GM23338 (cell line): ENCODE measurements around the gene C11orf21. TPM values are rescaled to one million over a fixed set of nuclear protein-coding genes. Genes with fewer than 3 reads are reported as not detected.

Source experiments
- ATAC-seq: fragments of 200-7000 bp; cut with Tn5 transposase; 3 replicates; pipeline ENCODE4 v1.9.1; 2020
- DNase-seq: peaks from one replicate; pipeline ENCODE4 v3.0.0-alpha.2; 2015; ENCODE audit warnings: low spot score
- H2AFZ ChIP-seq: fragments of 200-600 bp; sonication (generic); 2 replicates; pipeline ENCODE4 v1.8.0; 2016; ENCODE audit warnings: antibody characterized with exemption, mild to moderate bottlenecking, moderate library complexity
- H3F3A ChIP-seq: fragments of 200-600 bp; sonication (generic); replicated peaks from 2 replicates; pipeline ENCODE4 v1.8.0; 2017; ENCODE audit warnings: antibody characterized with exemption, mixed run types, low read depth
- H3K27ac ChIP-seq: fragments of 200-600 bp; sonication (generic); 2 replicates; pipeline ENCODE4 v1.6.1; 2016; ENCODE audit warnings: low read depth
- H3K27me3 ChIP-seq: fragments of 200-600 bp; sonication (generic); 2 replicates; pipeline ENCODE4 v1.8.0; 2016; ENCODE audit warnings: mild to moderate bottlenecking, mixed run types, moderate library complexity; ENCODE audit not compliant: insufficient read depth
- H3K36me3 ChIP-seq: fragments of 200-600 bp; sonication (generic); 2 replicates; pipeline ENCODE4 v1.8.0; 2016; ENCODE audit warnings: mild to moderate bottlenecking; ENCODE audit not compliant: insufficient read depth
- H3K4me1 ChIP-seq: fragments of 200-600 bp; sonication (generic); 2 replicates; pipeline ENCODE4 v1.8.0; 2016; ENCODE audit warnings: mild to moderate bottlenecking, moderate library complexity; ENCODE audit not compliant: insufficient read depth
- H3K4me2 ChIP-seq: fragments of 200-600 bp; sonication (generic); 2 replicates; pipeline ENCODE4 v1.7.1; 2017; ENCODE audit warnings: mixed run types
- H3K4me3 ChIP-seq: fragments of 200-600 bp; sonication (generic); 2 replicates; pipeline ENCODE4 v1.6.1; 2016; ENCODE audit warnings: mixed run types
- H3K79me2 ChIP-seq: fragments of 200-600 bp; sonication (generic); replicated peaks from 2 replicates; pipeline ENCODE4 v1.8.0; 2017; ENCODE audit warnings: mild to moderate bottlenecking; ENCODE audit not compliant: insufficient read depth
- H3K9me2 ChIP-seq: fragments of 200-600 bp; sonication (generic); 2 replicates; pipeline ENCODE4 v1.8.0; 2017; ENCODE audit not compliant: insufficient read depth
- H4K20me1 ChIP-seq: fragments of 200-600 bp; sonication (generic); replicated peaks from 2 replicates; pipeline ENCODE4 v1.8.0; 2017; ENCODE audit warnings: mild to moderate bottlenecking; ENCODE audit not compliant: insufficient read depth
- H3K27ac Mint-ChIP-seq: 2 replicates; pipeline ENCODE4 v1.8.0; 2020; ENCODE audit warnings: inconsistent platforms, mild to moderate bottlenecking, moderate library complexity, mixed read lengths
- H3K27me3 Mint-ChIP-seq: 3 replicates; pipeline ENCODE4 v1.8.0; 2022; ENCODE audit warnings: low read depth, mild to moderate bottlenecking, moderate library complexity, mixed read lengths, inconsistent platforms; ENCODE audit not compliant: insufficient read depth, poor library complexity
- H3K36me3 Mint-ChIP-seq: 3 replicates; pipeline ENCODE4 v1.8.0; 2021; ENCODE audit warnings: low read depth, mild to moderate bottlenecking, inconsistent platforms, moderate library complexity, mixed read lengths
- H3K4me1 Mint-ChIP-seq: 3 replicates; pipeline ENCODE4 v1.8.0; 2020; ENCODE audit warnings: mild to moderate bottlenecking, inconsistent platforms, mixed read lengths
- H3K4me3 Mint-ChIP-seq: 3 replicates; pipeline ENCODE4 v1.8.0; 2021; ENCODE audit warnings: moderate library complexity, mild to moderate bottlenecking, inconsistent platforms, mixed read lengths
- H3K9me3 Mint-ChIP-seq: 3 replicates; pipeline ENCODE4 v1.8.0; 2020; ENCODE audit warnings: moderate library complexity, mild to moderate bottlenecking, inconsistent platforms, mixed read lengths
- CREB1 ChIP-seq: fragments of 250-450 bp; sonication (Bioruptor Pico); IDR thresholded peaks from 2 replicates; pipeline ENCODE4 v1.5.0; 2020; ENCODE audit warnings: low read depth, mild to moderate bottlenecking, moderate library complexity
- ETS1 ChIP-seq: IDR thresholded peaks from 2 replicates; pipeline ENCODE4 v1.6.1; 2016; ENCODE audit warnings: antibody characterized with exemption
- JUNB ChIP-seq: IDR thresholded peaks from one replicate; pipeline ENCODE4 v1.6.1; 2016; ENCODE audit warnings: antibody characterized with exemption; ENCODE audit not compliant: unreplicated experiment
- STAT1 ChIP-seq: IDR thresholded peaks from one replicate; pipeline ENCODE4 v1.6.1; 2016; ENCODE audit warnings: antibody characterized with exemption; ENCODE audit not compliant: unreplicated experiment
- ZNF114 ChIP-seq: fragments of 250-450 bp; sonication (Bioruptor Pico); IDR thresholded peaks from 2 replicates; pipeline ENCODE4 v1.5.0; 2020; ENCODE audit warnings: mild to moderate bottlenecking, moderate library complexity
- ZNF331 ChIP-seq: fragments of 250-450 bp; sonication (Bioruptor Pico); IDR thresholded peaks from 2 replicates; pipeline ENCODE4 v1.5.0; 2020; ENCODE audit warnings: low read depth, mild to moderate bottlenecking, moderate library complexity
- polyA plus RNA-seq: library from polyadenylated mRNA; unstranded; fragments of >200 nt; fragmentation: Nextera tagmentation; extraction: Ambion mirVana; gene quantifications from 2 replicates; pipeline ENCODE4 v1.2.1, GENCODE V29; 2016
- total RNA-seq: library from RNA; depleted of rRNA; stranded (reverse); fragments of >200 nt; shearing (Covaris generic); gene quantifications from 2 replicates; pipeline ENCODE4 v1.2.3, GENCODE V29; 2014
- TF ChIP-seq, protein P1 (sequence below): fragments of 250-450 bp; sonication (Bioruptor Pico); IDR thresholded peaks from 2 replicates; pipeline ENCODE4 v1.5.0; 2020; ENCODE audit warnings: mild to moderate bottlenecking, moderate library complexity

The C11orf21 gene
- total and polyA plus RNA-seq, 2 experiments from 2014 or later, result not detected

DNA sequence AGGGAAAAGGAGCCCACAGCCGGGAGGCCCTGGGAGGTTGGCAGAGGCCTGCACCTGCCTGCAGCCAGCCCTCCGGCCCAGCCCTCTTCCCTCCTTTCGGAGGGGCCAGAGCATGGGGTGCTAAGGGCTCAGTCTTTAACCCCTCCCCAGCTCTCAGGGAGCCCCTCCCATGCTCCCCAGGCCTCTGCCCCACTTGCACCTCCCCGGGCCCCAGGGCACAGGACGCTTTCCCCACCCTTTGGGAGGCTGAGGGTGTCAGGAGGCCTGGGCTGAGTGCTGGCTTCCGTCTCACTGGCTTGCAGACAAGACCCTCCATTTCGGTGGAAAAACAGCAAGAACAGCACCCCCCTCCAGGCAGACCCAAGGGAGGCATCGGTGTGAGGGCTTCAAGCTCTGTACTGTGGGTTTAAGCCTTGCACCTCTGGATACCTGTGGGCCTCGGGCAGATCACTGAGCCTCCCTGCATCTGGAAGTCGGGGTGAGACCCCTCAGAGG is 38.6 kb downstream of the C11orf21 start (continued):
- TF ChIP-seq, protein P1, sequence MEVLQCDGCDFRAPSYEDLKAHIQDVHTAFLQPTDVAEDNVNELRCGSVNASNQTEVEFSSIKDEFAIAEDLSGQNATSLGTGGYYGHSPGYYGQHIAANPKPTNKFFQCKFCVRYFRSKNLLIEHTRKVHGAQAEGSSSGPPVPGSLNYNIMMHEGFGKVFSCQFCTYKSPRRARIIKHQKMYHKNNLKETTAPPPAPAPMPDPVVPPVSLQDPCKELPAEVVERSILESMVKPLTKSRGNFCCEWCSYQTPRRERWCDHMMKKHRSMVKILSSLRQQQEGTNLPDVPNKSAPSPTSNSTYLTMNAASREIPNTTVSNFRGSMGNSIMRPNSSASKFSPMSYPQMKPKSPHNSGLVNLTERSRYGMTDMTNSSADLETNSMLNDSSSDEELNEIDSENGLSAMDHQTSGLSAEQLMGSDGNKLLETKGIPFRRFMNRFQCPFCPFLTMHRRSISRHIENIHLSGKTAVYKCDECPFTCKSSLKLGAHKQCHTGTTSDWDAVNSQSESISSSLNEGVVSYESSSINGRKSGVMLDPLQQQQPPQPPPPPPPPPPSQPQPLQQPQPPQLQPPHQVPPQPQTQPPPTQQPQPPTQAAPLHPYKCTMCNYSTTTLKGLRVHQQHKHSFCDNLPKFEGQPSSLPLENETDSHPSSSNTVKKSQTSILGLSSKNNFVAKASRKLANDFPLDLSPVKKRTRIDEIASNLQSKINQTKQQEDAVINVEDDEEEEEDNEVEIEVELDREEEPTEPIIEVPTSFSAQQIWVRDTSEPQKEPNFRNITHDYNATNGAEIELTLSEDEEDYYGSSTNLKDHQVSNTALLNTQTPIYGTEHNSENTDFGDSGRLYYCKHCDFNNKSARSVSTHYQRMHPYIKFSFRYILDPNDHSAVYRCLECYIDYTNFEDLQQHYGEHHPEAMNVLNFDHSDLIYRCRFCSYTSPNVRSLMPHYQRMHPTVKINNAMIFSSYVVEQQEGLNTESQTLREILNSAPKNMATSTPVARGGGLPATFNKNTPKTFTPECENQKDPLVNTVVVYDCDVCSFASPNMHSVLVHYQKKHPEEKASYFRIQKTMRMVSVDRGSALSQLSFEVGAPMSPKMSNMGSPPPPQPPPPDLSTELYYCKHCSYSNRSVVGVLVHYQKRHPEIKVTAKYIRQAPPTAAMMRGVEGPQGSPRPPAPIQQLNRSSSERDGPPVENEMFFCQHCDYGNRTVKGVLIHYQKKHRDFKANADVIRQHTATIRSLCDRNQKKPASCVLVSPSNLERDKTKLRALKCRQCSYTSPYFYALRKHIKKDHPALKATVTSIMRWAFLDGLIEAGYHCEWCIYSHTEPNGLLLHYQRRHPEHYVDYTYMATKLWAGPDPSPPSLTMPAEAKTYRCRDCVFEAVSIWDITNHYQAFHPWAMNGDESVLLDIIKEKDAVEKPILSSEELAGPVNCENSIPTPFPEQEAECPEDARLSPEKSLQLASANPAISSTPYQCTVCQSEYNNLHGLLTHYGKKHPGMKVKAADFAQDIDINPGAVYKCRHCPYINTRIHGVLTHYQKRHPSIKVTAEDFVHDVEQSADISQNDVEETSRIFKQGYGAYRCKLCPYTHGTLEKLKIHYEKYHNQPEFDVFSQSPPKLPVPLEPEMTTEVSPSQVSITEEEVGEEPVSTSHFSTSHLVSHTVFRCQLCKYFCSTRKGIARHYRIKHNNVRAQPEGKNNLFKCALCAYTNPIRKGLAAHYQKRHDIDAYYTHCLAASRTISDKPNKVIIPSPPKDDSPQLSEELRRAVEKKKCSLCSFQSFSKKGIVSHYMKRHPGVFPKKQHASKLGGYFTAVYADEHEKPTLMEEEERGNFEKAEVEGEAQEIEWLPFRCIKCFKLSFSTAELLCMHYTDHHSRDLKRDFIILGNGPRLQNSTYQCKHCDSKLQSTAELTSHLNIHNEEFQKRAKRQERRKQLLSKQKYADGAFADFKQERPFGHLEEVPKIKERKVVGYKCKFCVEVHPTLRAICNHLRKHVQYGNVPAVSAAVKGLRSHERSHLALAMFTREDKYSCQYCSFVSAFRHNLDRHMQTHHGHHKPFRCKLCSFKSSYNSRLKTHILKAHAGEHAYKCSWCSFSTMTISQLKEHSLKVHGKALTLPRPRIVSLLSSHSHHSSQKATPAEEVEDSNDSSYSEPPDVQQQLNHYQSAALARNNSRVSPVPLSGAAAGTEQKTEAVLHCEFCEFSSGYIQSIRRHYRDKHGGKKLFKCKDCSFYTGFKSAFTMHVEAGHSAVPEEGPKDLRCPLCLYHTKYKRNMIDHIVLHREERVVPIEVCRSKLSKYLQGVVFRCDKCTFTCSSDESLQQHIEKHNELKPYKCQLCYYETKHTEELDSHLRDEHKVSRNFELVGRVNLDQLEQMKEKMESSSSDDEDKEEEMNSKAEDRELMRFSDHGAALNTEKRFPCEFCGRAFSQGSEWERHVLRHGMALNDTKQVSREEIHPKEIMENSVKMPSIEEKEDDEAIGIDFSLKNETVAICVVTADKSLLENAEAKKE (CRISPR knock-in tag), result no peak
- TF ChIP-seq JUNB, result no peak
- no peak for TF ChIP-seq ZNF114 (CRISPR knock-in tag)
- no peak for TF ChIP-seq ETS1
- TF ChIP-seq ZNF331 (CRISPR knock-in tag), result no peak

GRCh38 chr11:2262301-2263070 is 39.2 kb downstream of the C11orf21 start:
- DNase-seq (no peak), ATAC-seq (peak; percentile 13; the same call in 1 of the 3 replicates)
- no peaks in the 10 kb centered on the region for H3F3A ChIP-seq
- no peak overlapping the region for H3K4me2 ChIP-seq
- H3K36me3 ChIP-seq, result no peaks in the 10 kb centered on the region
- no peaks in the 10 kb centered on the region for H4K20me1 ChIP-seq
- no peaks in the 10 kb centered on the region for H3K36me3 Mint-ChIP-seq
- no peak overlapping the region for H3K4me3 Mint-ChIP-seq
- H3K4me3 ChIP-seq, result no peak overlapping the region
- no peaks in the 10 kb centered on the region for H3K4me1 ChIP-seq
- no peak overlapping the region for H3K27ac ChIP-seq
- H3K9me3 Mint-ChIP-seq, result no peaks in the 10 kb centered on the region
- no peak overlapping the region for H2AFZ ChIP-seq
- peaks cover 3% of the 10 kb centered on the region; the same call in 1 of the 3 replicates for H3K4me1 Mint-ChIP-seq
- no peak overlapping the region for H3K27ac Mint-ChIP-seq
- no peaks in the 10 kb centered on the region for H3K9me2 ChIP-seq
- no peaks in the 10 kb centered on the region for H3K79me2 ChIP-seq
- H3K27me3 Mint-ChIP-seq, result peaks cover 18% of the 10 kb centered on the region
- peaks cover 4% of the 10 kb centered on the region for H3K27me3 ChIP-seq
- TF ChIP-seq CREB1 (CRISPR knock-in tag) (no peak), STAT1 (no peak), ZNF114 (CRISPR knock-in tag) (no peak)
- TF ChIP-seq, protein P1 (CRISPR knock-in tag), result no peak
